GM10266 (cell line): ENCODE results near the gene STRN.
"Not testable (repeated sequence)": the region's sequence is repeated elsewhere in the genome, so short reads cannot be mapped to it uniquely, and the experiment has no call there.

Experiments
- DNase-seq: peaks from one replicate; pipeline ENCODE4 v3.0.0; 2012; ENCODE audit errors: extremely low spot score
- CTCF ChIP-seq: IDR thresholded peaks from 2 replicates; pipeline ENCODE4 v1.5.1; 2012; ENCODE audit warnings: mild to moderate bottlenecking, low read depth; ENCODE audit not compliant: control insufficient read depth, insufficient read depth; ENCODE audit errors: missing control alignments

The STRN gene

GRCh38 chr2:36849265-36849664 lies 117.1 kb downstream of the STRN start:
- DNase-seq: no peak
- TF ChIP-seq CTCF: no peak

GRCh38 chr2:36843838-36844237 lies 122.5 kb downstream of the STRN start:
- no peak for TF ChIP-seq CTCF

GRCh38 chr2:36839976-36840617 lies 126.2 kb downstream of the STRN start:
- no peak for TF ChIP-seq CTCF
- DNase-seq: no peak

More at GRCh38 chr2:36843838-36844237, 122.5 kb downstream of the STRN start:
- no peak for DNase-seq

GRCh38 chr2:36834731-36835524 lies 131.4 kb downstream of the STRN start:
- no peak for DNase-seq

GRCh38 chr2:36834203-36834602 lies 132.1 kb downstream of the STRN start:
- DNase-seq: no peak
- TF ChIP-seq CTCF: no peak

More at GRCh38 chr2:36834731-36835524, 131.4 kb downstream of the STRN start:
- TF ChIP-seq CTCF: no peak

GRCh38 chr2:36831185-36831584 lies 135.2 kb downstream of the STRN start:
- DNase-seq: no peak
- TF ChIP-seq CTCF: no peak

GRCh38 chr2:36824683-36825082 lies 141.7 kb downstream of the STRN start:
- DNase-seq: not testable (repeated sequence)
